A549 (cell line): Measurements from ENCODE around the gene GRID1. TPM values are rescaled to one million over a fixed set of nuclear protein-coding genes. Genes with fewer than 3 reads are reported as not detected.

Source experiments
- ATAC-seq, 2 experiments: fragments of 200-7000 bp in 1 of 2; fragments of >200 bp in 1 of 2; cut with Nextera tagmentation in 1 of 2; cut with Tn5 transposase in 1 of 2; 3 replicates each; pipeline versions ENCODE4 v1.8.0 to v1.9.1; 2018 to 2020; ENCODE audit warnings: mild to moderate bottlenecking in 1 of 2, moderate library complexity in 1 of 2
- CTCF ChIA-PET: fragments of 300-600 bp; sonication (Branson Sonifier 250); formaldehyde crosslinking; extraction: SDS; loops from one replicate; lab custom pipeline; 2021; ENCODE audit warnings: antibody characterized with exemption, inconsistent platforms; lab: Yijun Ruan, JAX
- POLR2A ChIA-PET: fragments of 350-600 bp; formaldehyde crosslinking; extraction: SDS; loops from one replicate; lab custom pipeline; 2021; ENCODE audit warnings: antibody characterized with exemption, inconsistent platforms; lab: Yijun Ruan, JAX
- DNase-seq, 2 experiments: peaks; one replicate each; pipeline versions ENCODE4 v3.0.0 to v3.0.0-alpha.2; 2011 to 2016; ENCODE audit warnings: low read depth in 1 of 2, low spot score in 1 of 2
- FAIRE-seq: peaks from 2 replicates; lab custom pipeline; 2011; peaks lifted over from hg19 to GRCh38; lab: Jason Lieb, UNC
- H3K27ac ChIP-seq, 2 experiments: fragments of >200 bp; sonication (Bioruptor Twin); formaldehyde crosslinking; 3 replicates each; pipeline ENCODE4 v1.5.1; 2016 to 2017
- H3K4me1 ChIP-seq: fragments of >200 bp; sonication (Bioruptor Twin); formaldehyde crosslinking; 3 replicates; pipeline ENCODE4 v1.6.1; 2016
- H3K4me2 ChIP-seq: fragments of >200 bp; sonication (Bioruptor Twin); formaldehyde crosslinking; 3 replicates; pipeline ENCODE4 v1.6.1; 2016
- H3K4me3 ChIP-seq: fragments of >200 bp; sonication (Bioruptor Twin); formaldehyde crosslinking; 3 replicates; pipeline ENCODE4 v1.5.1; 2016
- H3K9me3 ChIP-seq: fragments of >200 bp; sonication (Bioruptor Twin); formaldehyde crosslinking; 3 replicates; pipeline ENCODE4 v1.6.1; 2016
- CBX8 ChIP-seq: fragments of 200-600 bp; sonication (generic); IDR thresholded peaks from 2 replicates; pipeline ENCODE4 v1.6.1; 2016
- CHD2 ChIP-seq: fragments of 150-350 bp; IDR thresholded peaks from 2 replicates; pipeline ENCODE4 v1.6.1; 2014; ENCODE audit warnings: low read length; ENCODE audit not compliant: partially characterized antibody
- CHD4 ChIP-seq: fragments of 200-600 bp; sonication (generic); IDR thresholded peaks from 2 replicates; pipeline ENCODE4 v1.6.1; 2016; ENCODE audit warnings: antibody characterized with exemption, mild to moderate bottlenecking, borderline replicate concordance
- E2F6 ChIP-seq: IDR thresholded peaks from 2 replicates; pipeline ENCODE4 v1.6.1; 2012; ENCODE audit warnings: low read depth, borderline replicate concordance
- EHF ChIP-seq: fragments of 250-450 bp; sonication (Bioruptor Pico); IDR thresholded peaks from 2 replicates; pipeline ENCODE4 v1.5.0; 2020; ENCODE audit warnings: mild to moderate bottlenecking
- EHMT2 ChIP-seq: fragments of 200-600 bp; sonication (generic); IDR thresholded peaks from 2 replicates; pipeline ENCODE4 v1.6.1; 2016; ENCODE audit warnings: antibody characterized with exemption, low read depth, mild to moderate bottlenecking, moderate library complexity
- ESRRA ChIP-seq: fragments of 150-350 bp; IDR thresholded peaks from 2 replicates; pipeline ENCODE4 v1.6.1; 2014; ENCODE audit warnings: mild to moderate bottlenecking, low read length, borderline replicate concordance
- FOSL2 ChIP-seq, 2 experiments: fragments of 450-650 bp in 1 of 2; fragments of >200 bp in 1 of 2; sonication (Bioruptor Twin) in 1 of 2; formaldehyde crosslinking; IDR thresholded peaks; 2 replicates each; pipeline versions ENCODE4 v1.5.0 to v1.6.1; 2016 to 2020; ENCODE audit warnings: mild to moderate bottlenecking in 1 of 2, moderate library complexity in 1 of 2
- GATA3 ChIP-seq: IDR thresholded peaks from 2 replicates; pipeline ENCODE4 v1.6.1; 2012; ENCODE audit warnings: borderline replicate concordance
- HDAC2 ChIP-seq: fragments of 200-600 bp; sonication (generic); IDR thresholded peaks from 2 replicates; pipeline ENCODE4 v1.6.1; 2016
- HES2 ChIP-seq: fragments of >200 bp; sonication (Bioruptor Twin); formaldehyde crosslinking; IDR thresholded peaks from 2 replicates; pipeline ENCODE4 v1.6.1; 2016
- HOXA7 ChIP-seq: fragments of 250-450 bp; sonication (Bioruptor Pico); IDR thresholded peaks from 2 replicates; pipeline ENCODE4 v1.5.0; 2020; ENCODE audit warnings: mild to moderate bottlenecking, moderate library complexity
- JUNB ChIP-seq: fragments of >200 bp; sonication (Bioruptor Twin); formaldehyde crosslinking; IDR thresholded peaks from 2 replicates; pipeline ENCODE4 v1.6.1; 2016
- KDM5A ChIP-seq: fragments of 200-600 bp; sonication (generic); IDR thresholded peaks from 2 replicates; pipeline ENCODE4 v1.6.1; 2016; ENCODE audit warnings: antibody characterized with exemption, mild to moderate bottlenecking
- MAFK ChIP-seq: fragments of 450-650 bp; IDR thresholded peaks from 2 replicates; pipeline ENCODE4 v1.6.1; 2014; ENCODE audit not compliant: partially characterized antibody
- MAZ ChIP-seq: fragments of 150-350 bp; IDR thresholded peaks from 2 replicates; pipeline ENCODE4 v1.6.1; 2014; ENCODE audit warnings: antibody characterized with exemption, low read depth, low read length, borderline replicate concordance
- MYC ChIP-seq: IDR thresholded peaks from 2 replicates; pipeline ENCODE4 v1.6.1; 2012; ENCODE audit warnings: mild to moderate bottlenecking, inconsistent platforms, low read length, improper control_type of control experiment, borderline replicate concordance
- NR3C1 ChIP-seq: fragments of >200 bp; sonication (Bioruptor Twin); formaldehyde crosslinking; IDR thresholded peaks from 3 replicates; pipeline ENCODE4 v1.6.1; 2017
- PBX3 ChIP-seq: IDR thresholded peaks from 2 replicates; pipeline ENCODE4 v1.6.1; 2012
- POLR2A ChIP-seq: IDR thresholded peaks from 2 replicates; pipeline ENCODE4 v1.6.1; 2012; ENCODE audit warnings: mild to moderate bottlenecking, low read length
- POLR2AphosphoS2 ChIP-seq: conservative IDR thresholded peaks from 2 replicates; pipeline ENCODE4 v1.6.1; 2012; ENCODE audit warnings: low read length, improper control_type of control experiment, inconsistent platforms
- RAD21 ChIP-seq, 2 experiments: fragments of >200 bp in 1 of 2; sonication (Bioruptor Twin) in 1 of 2; formaldehyde crosslinking in 1 of 2; IDR thresholded peaks in 1 of 2; conservative IDR thresholded peaks in 1 of 2; 2 replicates in 1 of 2; 3 replicates in 1 of 2; pipeline ENCODE4 v1.6.1; 2012 to 2018; ENCODE audit warnings: inconsistent platforms in 1 of 2
- RCOR1 ChIP-seq: fragments of 150-350 bp; IDR thresholded peaks from 2 replicates; pipeline ENCODE4 v1.6.1; 2014; ENCODE audit warnings: antibody characterized with exemption, low read length, low read depth
- REST ChIP-seq: fragments of 200-600 bp; sonication (generic); IDR thresholded peaks from 2 replicates; pipeline ENCODE4 v1.6.1; 2016; ENCODE audit warnings: antibody characterized with exemption, mild to moderate bottlenecking, moderate library complexity
- USF2 ChIP-seq: fragments of 450-650 bp; IDR thresholded peaks from 2 replicates; pipeline ENCODE4 v1.6.1; 2014; ENCODE audit warnings: antibody characterized with exemption
- ZFP36 ChIP-seq: fragments of 450-650 bp; IDR thresholded peaks from 2 replicates; pipeline ENCODE4 v1.6.1; 2014; ENCODE audit warnings: borderline replicate concordance; ENCODE audit not compliant: partially characterized antibody
- ZNF302 ChIP-seq: fragments of 250-450 bp; sonication (Bioruptor Pico); IDR thresholded peaks from 2 replicates; pipeline ENCODE4 v1.9.0; 2021; ENCODE audit warnings: inconsistent platforms, mild to moderate bottlenecking, moderate library complexity
- WGBS: methylation state at CpG from one replicate; pipeline ENCODE4 v1.1.6; 2017; ENCODE audit errors: missing lambda C conversion rate; 5-methylcytosine and 5-hydroxymethylcytosine counted together
- polyA plus RNA-seq, 4 experiments: library from polyadenylated mRNA; depleted of rRNA in 3 of 4; stranded (reverse); fragments of >200 nt; fragmentation: RNase III in 1 of 4; extraction: RNeasy Plus Mini Kit Qiagen cat#74134 plus additional on column Dnase treatment in 1 of 4; gene quantifications; 2 replicates in 3 of 4; 3 replicates in 1 of 4; pipeline ENCODE4 v1.2.3, GENCODE V29; 2011 to 2017

GRID1 gene
- polyA plus RNA-seq, 2 of the 4 experiments (the other 2 are of a cell fraction), result 0.14 to 0.30 TPM

GRCh38 chr10:85667638-85668233 is 698.9 kb downstream of the GRID1 start:
- Histone ChIP-seq H3K9me3 (no peaks in the 10 kb centered on the region), H3K27ac (no peak overlapping the region), H3K4me3 (no peak overlapping the region), H3K4me1 (no peaks in the 10 kb centered on the region), H3K4me2 (no peak overlapping the region)
- ATAC-seq (no peak), DNase-seq (no peak), FAIRE-seq (no peak)
- WGBS, result 40% methylated on average over 5 of the region's 5 CpGs
- TF ChIP-seq PBX3 (no peak), CHD4 (no peak), ESRRA (no peak), RAD21 (conservative IDR thresholded peaks at IDR 0.05 in 1 of 2, IDR thresholded peaks at IDR 0.05 in 1 of 2) (no peak), FOSL2 (IDR thresholded peaks at IDR 0.05) (no peak), FOSL2 (CRISPR knock-in tag; IDR thresholded peaks at IDR 0.05) (no peak), MYC (no peak), ZFP36 (no peak), NR3C1 (no peak), E2F6 (no peak), EHMT2 (no peak), HES2 (no peak), CBX8 (no peak), POLR2A (no peak), EHF (CRISPR knock-in tag) (no peak), HDAC2 (no peak), GATA3 (no peak)
- ChIA-PET CTCF (no interaction called here), POLR2A (no interaction called here)

- FAIRE-seq, result no peak
- Histone ChIP-seq H3K4me3 (no peak overlapping the region), H3K4me2 (no peak overlapping the region)
- ATAC-seq, result no peak
- no peak for TF ChIP-seq KDM5A
- TF ChIP-seq USF2, result no peak
- TF ChIP-seq ZFP36, result no peak
- TF ChIP-seq, all 56 proteins: peak for 0
- WGBS, result 67% methylated on average over 6 of the region's 6 CpGs
- ChIA-PET POLR2A (no interaction called here), CTCF (no interaction called here)
- DNase-seq, result no peak
- no peaks in the 10 kb centered on the region for H3K9me3 ChIP-seq
- no peaks in the 10 kb centered on the region for H3K4me1 ChIP-seq
- H3K27ac ChIP-seq, result no peak overlapping the region
Measured at GRCh38 chr10:85666987-85667386, 699.6 kb downstream of the GRID1 start.

- no peak overlapping the region for H3K4me2 ChIP-seq
- no peak overlapping the region for H3K27ac ChIP-seq
- no peaks in the 10 kb centered on the region for H3K4me1 ChIP-seq
- ATAC-seq (no peak), DNase-seq (no peak), FAIRE-seq (no peak)
- ChIA-PET POLR2A (no interaction called here), CTCF (interaction anchor here (0.9 to 1.3 kb wide), 3 partner anchors 9 to 22 kb away, joined by 3 read pairs; no protein-coding TSS in a partner anchor)
- no peaks in the 10 kb centered on the region for H3K9me3 ChIP-seq
- H3K4me3 ChIP-seq, result no peak overlapping the region
- WGBS, result 60% methylated on average over 2 of the region's 2 CpGs
- TF ChIP-seq ZFP36, result no peak
- no peak for TF ChIP-seq POLR2AphosphoS2
- no peak for TF ChIP-seq MYC
- TF ChIP-seq NR3C1, result no peak
- TF ChIP-seq RCOR1, result no peak
- TF ChIP-seq REST, result no peak
- TF ChIP-seq PBX3, result no peak
- no peak for TF ChIP-seq MAFK
- TF ChIP-seq JUNB, result no peak
- TF ChIP-seq HOXA7, result no peak
- no peak for TF ChIP-seq MAZ
- TF ChIP-seq ZNF302, result no peak
- no peak for TF ChIP-seq CHD2
Measured at GRCh38 chr10:85666102-85666501, 700.5 kb downstream of the GRID1 start.
